Kidney (tissue), 14 donors: Measurements from ENCODE around the gene CCDC30. TPM values are rescaled to one million over a fixed set of nuclear protein-coding genes. Genes with fewer than 3 reads are reported as not detected.
"Not testable (repeated sequence)": the region's sequence is repeated elsewhere in the genome, so short reads cannot be mapped to it uniquely, and the experiment has no call there.

Experiments used
- DNase-seq, 5 donors: peaks; one replicate each; pipeline ENCODE4 v3.0.0-alpha.2; 2013 to 2020
- FAIRE-seq: peaks from 2 replicates; lab custom pipeline; 2012; peaks lifted over from hg19 to GRCh38; lab: Jason Lieb, UNC
- H3K27ac ChIP-seq, 2 donors: one replicate each; pipeline ENCODE4 v1.7.0; 2013; ENCODE audit warnings: low read depth in 2 of 2, low read length in 2 of 2, inconsistent platforms in 1 of 2
- H3K27me3 ChIP-seq: one replicate; pipeline ENCODE4 v1.7.1; 2013; ENCODE audit warnings: low read length, inconsistent platforms; ENCODE audit not compliant: control insufficient read depth, insufficient read depth
- H3K36me3 ChIP-seq, 3 donors: one replicate each; pipeline versions ENCODE4 v1.7.0 to v1.7.1; 2013; ENCODE audit warnings: low read length in 3 of 3, control low read depth in 1 of 3, inconsistent platforms in 1 of 3; ENCODE audit not compliant: insufficient read depth in 3 of 3, control insufficient read depth in 2 of 3
- H3K4me1 ChIP-seq, 3 donors: one replicate each; pipeline versions ENCODE4 v1.7.0 to v1.7.1; 2013; ENCODE audit warnings: low read length in 3 of 3, inconsistent platforms in 1 of 3, low read depth in 1 of 3; ENCODE audit not compliant: control insufficient read depth in 2 of 3, insufficient read depth in 2 of 3
- H3K4me3 ChIP-seq, 3 donors: one replicate each; pipeline versions ENCODE4 v1.7.0 to v1.8.1; 2013; ENCODE audit warnings: low read length in 3 of 3, control low read depth in 1 of 3, inconsistent platforms in 1 of 3
- H3K9ac ChIP-seq, 3 donors: one replicate each; pipeline versions ENCODE4 v1.7.0 to v1.7.1; 2013; ENCODE audit warnings: low read length in 3 of 3, control low read depth in 1 of 3, inconsistent platforms in 1 of 3
- H3K9me3 ChIP-seq, 3 donors: one replicate each; pipeline versions ENCODE4 v1.7.0 to v1.7.1; 2013; ENCODE audit warnings: low read length in 3 of 3, control low read depth in 1 of 3, inconsistent platforms in 1 of 3; ENCODE audit not compliant: control insufficient read depth in 2 of 3, insufficient read depth in 1 of 3
- intact Hi-C: fragments of 100-400 bp; cut with DNase I; formaldehyde crosslinking; loops from one replicate; pipeline ENCODE4 v1.11.1; 2022
- polyA plus RNA-seq: library from polyadenylated mRNA; stranded (reverse); fragments of 350-450 nt; fragmentation: Illumina TruSeq; extraction: RNeasy Lipid Tissue Mini Kit (QIAGEN cat#74804); gene quantifications from one replicate; pipeline ENCODE4 v1.2.3, GENCODE V29; 2014; ENCODE audit warnings: low read depth, low replicate concordance; ENCODE audit not compliant: insufficient read depth
- total RNA-seq: library from RNA; stranded (reverse); fragmentation: NEBNext Ultra II Directional; extraction: Animal tissue kit (Norgen Biotek cat#: 25700); gene quantifications from one replicate; pipeline ENCODE4 v1.2.1, GENCODE V29; 2021
- TF ChIP-seq, protein P1 (sequence below): IDR thresholded peaks from 3 replicates; pipeline ENCODE4 v1.5.1; 2012; ENCODE audit warnings: mild to moderate bottlenecking, moderate library complexity, borderline replicate concordance; ENCODE audit not compliant: insufficient read depth; ENCODE audit errors: extremely low read depth
- donor health status: control.
- donor health status: control.
- donor health status: control.
- donor health status: control.
- donor health status: control.
- donor health status: DM: yes; HTN: yes; CAD: no.
- donor health status: Normal renal cell carcinoma (clear cell type).

The CCDC30 gene
- total and polyA plus RNA-seq, 2 donors from 2014 or later, result 4.9 to 18.0 TPM

DNA sequence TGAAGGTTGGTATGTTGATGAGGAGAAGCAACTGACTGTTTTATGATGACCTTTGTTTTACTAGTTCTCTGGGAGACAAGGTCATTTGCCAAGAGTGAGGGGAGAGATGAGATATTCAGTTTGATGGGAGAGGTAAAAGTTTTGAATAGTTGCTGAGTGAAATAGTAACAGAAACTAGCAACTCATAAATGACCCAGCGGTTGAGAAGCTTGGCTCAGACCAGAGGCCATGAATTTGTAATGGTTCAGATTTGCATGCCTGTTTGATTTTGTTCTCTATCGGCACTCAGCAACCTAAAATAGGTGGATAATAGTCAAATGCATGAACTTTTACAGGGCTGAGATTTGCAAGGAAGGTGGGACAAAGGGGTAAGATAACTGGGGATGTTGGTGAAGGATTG is 6.6 kb downstream of the CCDC30 start:
- TF ChIP-seq, protein P1, sequence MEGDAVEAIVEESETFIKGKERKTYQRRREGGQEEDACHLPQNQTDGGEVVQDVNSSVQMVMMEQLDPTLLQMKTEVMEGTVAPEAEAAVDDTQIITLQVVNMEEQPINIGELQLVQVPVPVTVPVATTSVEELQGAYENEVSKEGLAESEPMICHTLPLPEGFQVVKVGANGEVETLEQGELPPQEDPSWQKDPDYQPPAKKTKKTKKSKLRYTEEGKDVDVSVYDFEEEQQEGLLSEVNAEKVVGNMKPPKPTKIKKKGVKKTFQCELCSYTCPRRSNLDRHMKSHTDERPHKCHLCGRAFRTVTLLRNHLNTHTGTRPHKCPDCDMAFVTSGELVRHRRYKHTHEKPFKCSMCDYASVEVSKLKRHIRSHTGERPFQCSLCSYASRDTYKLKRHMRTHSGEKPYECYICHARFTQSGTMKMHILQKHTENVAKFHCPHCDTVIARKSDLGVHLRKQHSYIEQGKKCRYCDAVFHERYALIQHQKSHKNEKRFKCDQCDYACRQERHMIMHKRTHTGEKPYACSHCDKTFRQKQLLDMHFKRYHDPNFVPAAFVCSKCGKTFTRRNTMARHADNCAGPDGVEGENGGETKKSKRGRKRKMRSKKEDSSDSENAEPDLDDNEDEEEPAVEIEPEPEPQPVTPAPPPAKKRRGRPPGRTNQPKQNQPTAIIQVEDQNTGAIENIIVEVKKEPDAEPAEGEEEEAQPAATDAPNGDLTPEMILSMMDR, result no peak
- H3K4me3 ChIP-seq, result no peak overlapping the region
- intact Hi-C loops, result no loop called here
- no peak for FAIRE-seq
- no peaks in the 10 kb centered on the region for H3K27me3 ChIP-seq
- no peak overlapping the region for H3K27ac ChIP-seq
- no peak for DNase-seq
- H3K9me3 ChIP-seq, result no peaks in the 10 kb centered on the region
- H3K36me3 ChIP-seq, result peaks cover 0 to 4% (median 0%) of the 10 kb centered on the region in 3 donors
- H3K9ac ChIP-seq, result no peak overlapping the region
- no peaks in the 10 kb centered on the region for H3K4me1 ChIP-seq

DNA sequence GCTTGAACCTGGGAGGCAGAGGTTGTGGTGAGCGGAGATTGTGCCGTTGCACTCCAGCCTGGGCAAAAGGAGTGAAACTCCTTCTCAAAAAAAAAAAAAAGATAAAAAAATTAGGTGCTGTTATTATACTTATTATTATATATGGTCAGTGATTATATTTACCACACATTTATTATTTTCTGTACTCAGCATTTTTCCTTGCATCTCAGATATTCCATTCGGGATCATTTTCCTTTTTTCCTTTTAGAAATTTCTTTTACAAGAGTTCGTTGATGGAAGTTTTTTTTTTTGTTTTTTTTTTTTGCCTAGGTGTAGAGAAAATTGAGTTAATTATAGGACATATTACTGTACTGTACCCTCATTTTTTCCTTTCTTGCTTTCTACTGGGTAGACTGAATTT is 13.5 kb downstream of the CCDC30 start:
- TF ChIP-seq, protein P1, result no peak
- Histone ChIP-seq H3K9me3 (no peaks in the 10 kb centered on the region), H3K27me3 (no peaks in the 10 kb centered on the region), H3K9ac (no peak overlapping the region), H3K4me1 (no peaks in the 10 kb centered on the region), H3K4me3 (no peak overlapping the region), H3K36me3 (peaks cover 0 to 4% (median 0%) of the 10 kb centered on the region in 3 donors), H3K27ac (no peak overlapping the region)
- FAIRE-seq (no peak), DNase-seq (no peak)
- intact Hi-C loops, result no loop called here

DNA sequence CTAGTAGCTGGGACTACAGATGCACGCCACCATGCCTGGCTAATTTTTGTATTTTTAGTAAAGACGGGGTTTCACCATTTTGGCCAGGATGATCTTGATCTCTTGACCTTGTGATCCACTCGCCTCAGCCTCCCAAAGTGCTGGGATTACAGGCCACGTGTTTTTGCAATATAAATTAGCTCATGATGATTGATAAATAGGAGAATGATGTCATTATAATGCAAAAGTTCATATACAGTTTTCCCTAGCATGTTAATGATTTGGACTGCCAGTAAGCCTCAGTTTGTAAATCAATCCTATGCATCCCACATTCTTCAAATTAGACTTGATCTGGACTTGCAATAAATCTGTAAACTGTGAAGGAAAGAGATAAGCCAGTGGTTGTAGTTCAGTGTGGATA is 14.3 kb downstream of the CCDC30 start:
- H3K27me3 ChIP-seq, H3K4me3 ChIP-seq, H3K4me1 ChIP-seq, H3K27ac ChIP-seq, H3K9me3 ChIP-seq, intact Hi-C loops, FAIRE-seq, H3K36me3 ChIP-seq, DNase-seq, H3K9ac ChIP-seq: not testable (repeated sequence)

DNA sequence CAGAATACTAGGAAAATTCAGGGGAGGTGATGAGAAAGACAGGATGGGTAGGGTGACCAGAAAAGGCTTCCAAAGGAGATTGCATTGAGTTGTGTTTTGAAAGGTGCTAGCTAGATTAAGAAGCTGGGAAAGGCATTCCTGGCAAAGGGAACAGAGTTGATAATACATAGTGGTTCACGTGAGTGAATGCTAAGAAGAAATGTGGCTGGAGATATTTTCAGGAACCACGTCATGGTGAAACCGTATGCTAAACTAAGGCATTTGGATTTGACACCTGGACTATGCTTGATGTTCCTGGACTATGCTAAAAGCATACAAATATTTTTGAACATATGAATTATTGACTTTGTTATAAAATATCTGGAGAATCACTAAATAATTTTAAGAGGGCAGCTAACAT is 14.7 kb downstream of the CCDC30 start:
- FAIRE-seq (no peak), DNase-seq (no peak)
- H3K4me3 ChIP-seq, result no peak overlapping the region
- TF ChIP-seq, protein P1, result no peak
- H3K9ac ChIP-seq, result no peak overlapping the region
- no peaks in the 10 kb centered on the region for H3K27me3 ChIP-seq
- H3K4me1 ChIP-seq, result no peaks in the 10 kb centered on the region
- intact Hi-C loops, result no loop called here
- no peak overlapping the region for H3K27ac ChIP-seq
- H3K36me3 ChIP-seq, result peaks cover 0 to 10% (median 0%) of the 10 kb centered on the region in 3 donors
- no peaks in the 10 kb centered on the region for H3K9me3 ChIP-seq
